Neural crest cell (in vitro differentiated cells): ENCODE data around the gene EPHA6. TPM values are rescaled to one million over a fixed set of nuclear protein-coding genes. Genes with fewer than 3 reads are reported as not detected.

ENCODE experiments used
- DNase-seq: peaks from one replicate; pipeline ENCODE4 v3.0.0; 2021; ENCODE audit warnings: low read depth, mixed read lengths, low spot score
- H3K27ac Mint-ChIP-seq: one replicate; pipeline ENCODE4 v1.8.0; 2021; ENCODE audit warnings: mild to moderate bottlenecking, mixed read lengths; ENCODE audit not compliant: unreplicated experiment
- H3K27me3 Mint-ChIP-seq: 2 replicates; pipeline ENCODE4 v1.8.0; 2021; ENCODE audit warnings: low read depth, mild to moderate bottlenecking, mixed read lengths
- H3K36me3 Mint-ChIP-seq: 2 replicates; pipeline ENCODE4 v1.8.0; 2021; ENCODE audit warnings: low read depth, mild to moderate bottlenecking, mixed read lengths
- H3K4me1 Mint-ChIP-seq: 2 replicates; pipeline ENCODE4 v1.8.0; 2021; ENCODE audit warnings: mixed read lengths
- H3K4me3 Mint-ChIP-seq: one replicate; pipeline ENCODE4 v1.8.0; 2021; ENCODE audit warnings: mild to moderate bottlenecking, mixed read lengths
- H3K9me3 Mint-ChIP-seq: 2 replicates; pipeline ENCODE4 v1.8.0; 2021; ENCODE audit warnings: mixed read lengths
- total RNA-seq: library from RNA; stranded (reverse); gene quantifications from 2 replicates; pipeline ENCODE4 v1.2.1, GENCODE V29; 2021
- TF ChIP-seq, protein P1 (sequence below): fragments of 200-600 bp; sonication (generic); conservative IDR thresholded peaks from 2 replicates; pipeline ENCODE4 v1.5.0; 2021; ENCODE audit warnings: antibody characterized with exemption, mild to moderate bottlenecking

EPHA6 gene
- total RNA-seq, 1 donor from 2014 or later, result 0.96 TPM

DNA sequence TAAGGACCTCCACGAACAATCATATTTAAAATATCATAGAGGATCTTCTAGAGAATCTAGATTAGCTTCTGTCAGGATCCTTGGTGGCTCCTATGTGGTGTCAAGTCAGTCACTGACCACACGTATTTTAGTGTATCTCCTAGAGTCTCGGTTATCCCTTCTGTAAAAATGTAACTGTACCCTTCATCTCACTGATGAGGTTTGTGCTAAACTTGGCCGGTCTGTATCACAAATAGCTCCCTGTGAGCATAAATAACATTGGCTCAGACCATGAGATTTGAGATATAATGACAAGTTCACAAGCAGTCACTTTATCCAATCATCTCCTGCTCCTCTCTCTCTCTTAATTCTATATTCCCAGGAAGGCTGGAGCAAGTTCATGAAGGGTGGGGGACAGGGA lies 856.6 kb downstream of the EPHA6 start:
- H3K4me1 Mint-ChIP-seq, result no peaks in the 10 kb centered on the region
- TF ChIP-seq, protein P1, sequence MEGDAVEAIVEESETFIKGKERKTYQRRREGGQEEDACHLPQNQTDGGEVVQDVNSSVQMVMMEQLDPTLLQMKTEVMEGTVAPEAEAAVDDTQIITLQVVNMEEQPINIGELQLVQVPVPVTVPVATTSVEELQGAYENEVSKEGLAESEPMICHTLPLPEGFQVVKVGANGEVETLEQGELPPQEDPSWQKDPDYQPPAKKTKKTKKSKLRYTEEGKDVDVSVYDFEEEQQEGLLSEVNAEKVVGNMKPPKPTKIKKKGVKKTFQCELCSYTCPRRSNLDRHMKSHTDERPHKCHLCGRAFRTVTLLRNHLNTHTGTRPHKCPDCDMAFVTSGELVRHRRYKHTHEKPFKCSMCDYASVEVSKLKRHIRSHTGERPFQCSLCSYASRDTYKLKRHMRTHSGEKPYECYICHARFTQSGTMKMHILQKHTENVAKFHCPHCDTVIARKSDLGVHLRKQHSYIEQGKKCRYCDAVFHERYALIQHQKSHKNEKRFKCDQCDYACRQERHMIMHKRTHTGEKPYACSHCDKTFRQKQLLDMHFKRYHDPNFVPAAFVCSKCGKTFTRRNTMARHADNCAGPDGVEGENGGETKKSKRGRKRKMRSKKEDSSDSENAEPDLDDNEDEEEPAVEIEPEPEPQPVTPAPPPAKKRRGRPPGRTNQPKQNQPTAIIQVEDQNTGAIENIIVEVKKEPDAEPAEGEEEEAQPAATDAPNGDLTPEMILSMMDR, result no peak
- H3K27ac Mint-ChIP-seq, result no peak overlapping the region
- H3K9me3 Mint-ChIP-seq, result no peaks in the 10 kb centered on the region
- no peaks in the 10 kb centered on the region for H3K27me3 Mint-ChIP-seq
- H3K4me3 Mint-ChIP-seq, result no peak overlapping the region
- no peak for DNase-seq
- H3K36me3 Mint-ChIP-seq, result no peaks in the 10 kb centered on the region

DNA sequence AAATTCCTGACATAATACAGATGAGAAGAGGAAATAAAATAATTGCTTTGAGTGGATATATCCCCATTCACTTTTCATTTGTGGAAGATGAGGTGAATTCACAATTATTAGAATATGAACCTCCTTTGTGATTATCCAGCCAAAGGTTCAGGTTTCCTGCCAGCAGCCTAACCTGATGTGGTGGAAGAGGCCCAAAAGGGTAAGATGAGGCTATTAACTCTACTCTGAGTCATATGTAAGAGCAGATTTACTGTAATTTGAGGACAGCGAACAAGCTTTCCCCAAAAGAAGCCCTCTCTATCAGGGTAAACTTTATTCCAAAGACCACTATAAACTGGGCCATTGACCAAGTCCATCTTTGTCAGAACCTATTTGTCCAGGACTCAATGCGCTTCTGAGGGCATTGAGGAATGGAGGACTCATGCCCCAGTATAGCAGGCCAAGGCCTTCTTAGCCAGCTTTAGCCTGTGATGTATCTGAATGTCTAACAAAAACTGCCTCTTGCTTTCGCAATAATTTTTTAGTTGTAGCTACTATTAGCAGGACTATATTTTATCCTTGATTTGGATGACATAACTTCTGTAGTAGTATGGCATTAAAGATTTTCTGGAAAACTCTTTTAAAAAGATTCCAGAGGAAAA lies 859.1 kb downstream of the EPHA6 start:
- H3K27me3 Mint-ChIP-seq, result no peaks in the 10 kb centered on the region
- H3K4me1 Mint-ChIP-seq, result no peaks in the 10 kb centered on the region
- no peaks in the 10 kb centered on the region for H3K9me3 Mint-ChIP-seq
- TF ChIP-seq, protein P1, result no peak
- H3K27ac Mint-ChIP-seq, result no peak overlapping the region
- H3K4me3 Mint-ChIP-seq, result no peak overlapping the region
- no peak for DNase-seq
- H3K36me3 Mint-ChIP-seq, result no peaks in the 10 kb centered on the region

DNA sequence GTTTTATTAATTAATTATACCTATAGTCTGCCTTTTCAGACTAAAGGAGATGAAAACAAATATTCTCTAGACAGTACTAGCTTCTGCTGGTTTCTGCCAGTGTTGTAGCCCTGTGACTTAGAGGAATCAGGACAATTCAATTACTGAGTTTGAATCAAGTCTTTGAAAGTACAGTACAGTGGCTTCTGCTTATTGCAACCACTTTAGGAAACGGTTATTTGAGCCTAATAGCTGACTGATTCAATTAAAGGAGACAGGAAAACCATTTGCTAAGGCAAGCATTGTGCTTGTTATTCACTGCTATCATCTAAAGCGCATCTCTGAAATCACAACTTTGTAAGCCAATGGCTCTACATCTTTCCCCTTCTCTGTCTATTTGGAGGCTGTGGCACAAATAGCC lies 860.1 kb downstream of the EPHA6 start:
- Mint-ChIP-seq H3K9me3 (no peaks in the 10 kb centered on the region), H3K27me3 (no peaks in the 10 kb centered on the region), H3K4me3 (no peak overlapping the region), H3K27ac (no peak overlapping the region), H3K4me1 (no peaks in the 10 kb centered on the region), H3K36me3 (no peaks in the 10 kb centered on the region)
- DNase-seq, result no peak
- TF ChIP-seq, protein P1, result no peak

DNA sequence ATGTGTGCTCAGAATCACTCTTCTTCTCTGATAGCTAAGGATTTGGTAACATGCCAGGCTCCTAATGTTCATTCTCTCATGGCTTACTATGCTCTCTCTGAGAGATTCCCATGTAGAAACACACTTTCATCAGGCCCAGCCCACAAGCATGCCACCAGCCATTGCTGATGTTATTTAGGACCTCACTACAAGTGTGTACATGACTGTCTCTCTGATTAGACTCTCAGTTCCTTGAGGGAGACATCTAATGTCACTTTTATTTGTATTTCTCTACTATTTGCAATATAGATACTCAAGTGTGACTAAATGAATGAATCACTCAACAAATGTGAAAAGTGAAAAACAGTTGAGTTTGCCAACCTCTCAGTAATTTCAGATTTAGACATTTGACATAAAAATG lies 865.8 kb downstream of the EPHA6 start:
- TF ChIP-seq, protein P1, result no peak
- DNase-seq, result no peak
- Mint-ChIP-seq H3K4me3 (no peak overlapping the region), H3K27ac (no peak overlapping the region), H3K4me1 (no peaks in the 10 kb centered on the region), H3K27me3 (no peaks in the 10 kb centered on the region), H3K9me3 (no peaks in the 10 kb centered on the region), H3K36me3 (no peaks in the 10 kb centered on the region)

DNA sequence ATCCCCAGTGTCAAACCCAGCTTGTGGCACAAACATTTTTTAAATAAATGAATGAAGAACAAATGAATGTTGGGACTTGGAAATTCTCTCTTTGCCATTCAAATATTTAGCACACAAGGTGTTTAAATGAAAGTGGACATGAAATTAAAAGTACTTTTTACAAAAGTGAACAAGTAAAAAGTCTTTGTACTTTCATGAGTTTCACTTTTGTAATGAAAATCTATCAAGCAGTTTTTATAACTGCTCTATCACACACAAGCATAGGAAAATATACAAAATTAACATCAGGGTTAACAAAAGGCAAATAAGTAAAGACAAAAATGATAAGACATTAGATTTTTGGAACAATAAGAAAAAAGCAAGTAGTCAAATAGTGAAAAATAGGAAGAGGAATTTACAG lies 866.3 kb downstream of the EPHA6 start:
- H3K4me1 Mint-ChIP-seq, result no peaks in the 10 kb centered on the region
- DNase-seq, result no peak
- H3K9me3 Mint-ChIP-seq, result no peaks in the 10 kb centered on the region
- TF ChIP-seq, protein P1, result no peak
- H3K27ac Mint-ChIP-seq, result no peak overlapping the region
- H3K27me3 Mint-ChIP-seq, result no peaks in the 10 kb centered on the region
- H3K36me3 Mint-ChIP-seq, result no peaks in the 10 kb centered on the region
- no peak overlapping the region for H3K4me3 Mint-ChIP-seq
